H1 (cell line): ENCODE results near the gene OR13A1. TPM values are rescaled to one million over a fixed set of nuclear protein-coding genes. Genes with fewer than 3 reads are reported as not detected.

Experiments
- TAF7 ChIP-seq: optimal IDR thresholded peaks from 2 replicates; pipeline ENCODE3; 2011; ENCODE audit warnings: low read depth, mild to moderate bottlenecking, inconsistent platforms, low read length, moderate library complexity, borderline replicate concordance
- TCF12 ChIP-seq: IDR thresholded peaks from 2 replicates; pipeline ENCODE4 v1.6.1; 2011; ENCODE audit warnings: low read depth, mild to moderate bottlenecking, low read length
- polyA plus RNA-seq, 7 experiments: library from polyadenylated mRNA; depleted of rRNA in 3 of 7; stranded (reverse) in 5 of 7; unstranded in 2 of 7; fragments of >200 nt in 5 of 7; fragments of 200-250 nt in 2 of 7; gene quantifications; 1 replicate in 5 of 7; 2 replicates in 1 of 7; 4 replicates in 1 of 7; pipeline versions ENCODE4 v1.2.1 to v1.2.3, GENCODE V29; 2011 to 2013; ENCODE audit warnings: missing spikeins in 2 of 7, mixed read lengths in 2 of 7
- total RNA-seq: library from RNA; stranded (reverse); fragmentation: NEBNext Ultra II Directional; extraction: Animal tissue kit (Norgen Biotek cat#: 25700); gene quantifications from 2 replicates; pipeline ENCODE4 v1.2.1, GENCODE V29; 2021
- TF ChIP-seq, protein P1 (sequence below): IDR thresholded peaks from 2 replicates; pipeline ENCODE4 v1.6.1; 2011; ENCODE audit warnings: low read length, improper control_type of control experiment

OR13A1 gene
- total and polyA plus RNA-seq, 2 of the 8 experiments (the other 6 are each of a cell fraction or from before 2014, with no cell fraction given) = 0.53 TPM; not detected in 1

DNA sequence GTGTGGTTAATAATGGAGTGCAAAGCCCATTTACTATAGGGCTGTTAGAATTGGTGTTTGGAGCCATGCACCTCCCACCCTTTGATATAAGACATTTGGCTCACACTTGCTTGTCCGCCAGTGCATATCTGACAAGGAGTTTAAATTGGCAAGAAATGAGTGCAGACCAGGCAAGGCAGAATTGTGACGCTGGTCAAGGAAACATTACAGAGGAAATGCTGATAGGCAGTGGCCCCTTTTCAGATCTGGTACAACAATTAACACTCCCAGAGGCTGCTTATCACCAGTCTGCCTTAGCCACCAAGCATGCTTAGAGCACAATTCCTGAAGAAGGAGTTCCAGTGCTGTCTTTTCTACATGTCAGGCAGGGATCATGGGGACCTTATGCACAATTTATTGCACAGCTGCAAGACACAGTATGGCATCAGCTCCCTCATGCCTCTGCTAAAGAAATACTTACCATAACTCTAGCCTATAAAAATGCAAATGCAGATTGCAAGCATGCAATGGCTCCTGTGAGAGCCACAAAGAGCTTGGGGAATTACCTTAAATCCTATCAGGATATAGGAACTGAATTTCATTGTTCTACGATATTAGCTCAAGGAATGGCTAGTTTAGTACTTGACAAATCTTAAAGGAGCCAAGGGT is 35.2 kb downstream of the OR13A1 start (continued):
- TF ChIP-seq, protein P1, sequence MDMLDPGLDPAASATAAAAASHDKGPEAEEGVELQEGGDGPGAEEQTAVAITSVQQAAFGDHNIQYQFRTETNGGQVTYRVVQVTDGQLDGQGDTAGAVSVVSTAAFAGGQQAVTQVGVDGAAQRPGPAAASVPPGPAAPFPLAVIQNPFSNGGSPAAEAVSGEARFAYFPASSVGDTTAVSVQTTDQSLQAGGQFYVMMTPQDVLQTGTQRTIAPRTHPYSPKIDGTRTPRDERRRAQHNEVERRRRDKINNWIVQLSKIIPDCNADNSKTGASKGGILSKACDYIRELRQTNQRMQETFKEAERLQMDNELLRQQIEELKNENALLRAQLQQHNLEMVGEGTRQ = no peak
- TF ChIP-seq TAF7 = no peak
- no peak for TF ChIP-seq TCF12
